ENCODE data around the gene SSTR1.

- TF ChIP-seq CTCF (IDR thresholded peaks at IDR 0.05) (no peak), POLR2A (IDR thresholded peaks at IDR 0.05) (no peak)
These were observed 21.5 kb upstream of the SSTR1 start for GRCh38 chr14:38186216-38186615.
